Stimulated activated effector memory CD8-positive, alpha-beta T cell treated with anti-CD3 and anti-CD28 coated beads, Interleukin-12 subunit alpha, Interleukin-12 subunit beta, amount 100 ng/mL, for 72 hours (primary cell): ENCODE data around the gene FLOT2.
A peak's percentile ranks its signal among the peaks of the same experiment; 100 is the strongest.
"Not testable (repeated sequence)": the region's sequence is repeated elsewhere in the genome, so short reads cannot be mapped to it uniquely, and the experiment has no call there.

Experiments
- ATAC-seq: fragments of 150-1000 bp; cut with Tn5 transposase; 2 replicates; pipeline ENCODE4 v1.10.0; 2021
- DNase-seq, 2 donors: peaks; one replicate each; pipeline ENCODE4 v3.0.0; 2021 to 2022; ENCODE audit warnings: low spot score in 2 of 2
- H3K27ac Mint-ChIP-seq: one replicate; pipeline ENCODE4 v1.8.0; 2022; ENCODE audit warnings: mild to moderate bottlenecking, mixed read lengths
- H3K36me3 Mint-ChIP-seq: one replicate; pipeline ENCODE4 v1.8.0; 2022; ENCODE audit warnings: mild to moderate bottlenecking, mixed read lengths
- H3K4me1 Mint-ChIP-seq: one replicate; pipeline ENCODE4 v1.8.0; 2022; ENCODE audit warnings: mixed read lengths
- H3K4me3 Mint-ChIP-seq: one replicate; pipeline ENCODE4 v1.8.0; 2022; ENCODE audit warnings: mild to moderate bottlenecking, mixed read lengths
- H3K9me3 Mint-ChIP-seq: one replicate; pipeline ENCODE4 v1.8.0; 2022; ENCODE audit warnings: mixed read lengths

The FLOT2 gene, protein sequence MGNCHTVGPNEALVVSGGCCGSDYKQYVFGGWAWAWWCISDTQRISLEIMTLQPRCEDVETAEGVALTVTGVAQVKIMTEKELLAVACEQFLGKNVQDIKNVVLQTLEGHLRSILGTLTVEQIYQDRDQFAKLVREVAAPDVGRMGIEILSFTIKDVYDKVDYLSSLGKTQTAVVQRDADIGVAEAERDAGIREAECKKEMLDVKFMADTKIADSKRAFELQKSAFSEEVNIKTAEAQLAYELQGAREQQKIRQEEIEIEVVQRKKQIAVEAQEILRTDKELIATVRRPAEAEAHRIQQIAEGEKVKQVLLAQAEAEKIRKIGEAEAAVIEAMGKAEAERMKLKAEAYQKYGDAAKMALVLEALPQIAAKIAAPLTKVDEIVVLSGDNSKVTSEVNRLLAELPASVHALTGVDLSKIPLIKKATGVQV

DNA sequence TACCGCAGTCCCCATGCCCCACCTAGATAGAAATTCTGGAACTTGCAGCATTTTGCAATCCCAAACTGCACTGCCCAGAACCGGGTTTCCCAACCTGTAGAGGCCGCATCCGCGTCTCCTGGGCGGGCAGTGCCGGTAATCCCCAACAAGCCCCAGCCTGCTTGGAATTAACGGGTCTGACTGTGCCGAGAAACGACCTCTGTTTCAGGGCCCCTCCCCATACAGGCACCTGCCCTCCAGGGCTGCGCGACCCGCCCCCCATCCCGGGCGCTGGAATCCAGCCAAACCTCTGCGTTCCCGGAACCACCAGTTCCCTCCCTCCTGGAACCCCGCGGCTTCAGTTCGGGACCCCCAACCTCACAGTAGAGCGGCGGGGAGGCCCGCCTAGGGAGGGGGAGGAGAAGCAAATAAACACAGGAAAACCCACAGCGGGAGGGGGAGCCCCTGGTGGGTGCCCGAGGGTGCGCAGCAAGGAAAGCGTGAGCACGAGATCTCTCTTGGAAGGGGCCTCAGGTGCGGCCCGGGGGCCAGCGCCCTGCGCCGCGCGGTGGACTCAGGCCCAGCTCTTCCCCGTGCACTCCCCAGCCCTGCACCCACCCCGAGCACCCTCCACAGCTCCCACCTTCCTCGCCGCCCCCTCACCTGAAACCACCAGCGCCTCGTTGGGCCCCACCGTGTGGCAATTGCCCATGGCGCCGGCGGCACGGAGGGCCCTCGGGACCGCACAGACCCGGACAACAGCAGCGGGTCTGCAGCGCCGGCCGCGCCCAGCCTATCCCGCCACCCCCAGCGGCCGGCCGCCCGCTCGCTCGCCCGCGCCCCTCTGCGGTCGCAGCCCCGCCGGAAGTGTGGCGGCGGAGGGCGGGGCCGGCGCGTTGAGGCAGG lies at the start of gene FLOT2:
Gene FLOT2 (minus strand): TSS at position 850 of the 885 bp plus-strand sequence. CDS start 159 bp downstream, at position 691.
- peak; percentile 76 for ATAC-seq
- peaks cover 72% of the 10 kb centered on the region for H3K36me3 Mint-ChIP-seq

DNA sequence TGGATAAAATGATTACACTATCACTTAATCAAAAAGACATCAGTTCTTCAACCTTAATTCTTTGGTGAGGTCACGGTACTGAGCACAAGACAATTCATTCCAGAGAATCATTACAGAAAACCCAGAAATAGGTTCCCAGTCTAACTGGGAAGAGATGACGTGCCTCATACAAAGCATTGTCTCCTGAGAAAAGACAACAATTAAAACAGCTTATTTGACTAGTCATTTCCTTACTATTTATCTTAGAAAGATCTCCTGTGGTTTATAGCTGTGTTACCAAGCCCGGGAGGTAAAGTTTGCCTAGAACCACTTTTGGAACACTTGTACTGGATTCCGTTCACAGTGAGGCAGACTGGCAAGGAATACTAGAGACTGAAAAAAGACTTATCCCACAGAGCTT lies 48.7 kb upstream of the FLOT2 start:
- H3K4me3 Mint-ChIP-seq = no peak overlapping the region
- H3K36me3 Mint-ChIP-seq = peaks cover 91% of the 10 kb centered on the region

More for the DNA sequence above, at the start of gene FLOT2:
- Mint-ChIP-seq H3K4me1 (peaks cover 70% of the 10 kb centered on the region), H3K27ac (peak within 1 kb of the TSS; percentile 97), H3K4me3 (peak within 1 kb of the TSS; percentile 95), H3K9me3 (no peaks in the 10 kb centered on the region)
- DNase-seq = peak; percentile 46 to 79

DNA sequence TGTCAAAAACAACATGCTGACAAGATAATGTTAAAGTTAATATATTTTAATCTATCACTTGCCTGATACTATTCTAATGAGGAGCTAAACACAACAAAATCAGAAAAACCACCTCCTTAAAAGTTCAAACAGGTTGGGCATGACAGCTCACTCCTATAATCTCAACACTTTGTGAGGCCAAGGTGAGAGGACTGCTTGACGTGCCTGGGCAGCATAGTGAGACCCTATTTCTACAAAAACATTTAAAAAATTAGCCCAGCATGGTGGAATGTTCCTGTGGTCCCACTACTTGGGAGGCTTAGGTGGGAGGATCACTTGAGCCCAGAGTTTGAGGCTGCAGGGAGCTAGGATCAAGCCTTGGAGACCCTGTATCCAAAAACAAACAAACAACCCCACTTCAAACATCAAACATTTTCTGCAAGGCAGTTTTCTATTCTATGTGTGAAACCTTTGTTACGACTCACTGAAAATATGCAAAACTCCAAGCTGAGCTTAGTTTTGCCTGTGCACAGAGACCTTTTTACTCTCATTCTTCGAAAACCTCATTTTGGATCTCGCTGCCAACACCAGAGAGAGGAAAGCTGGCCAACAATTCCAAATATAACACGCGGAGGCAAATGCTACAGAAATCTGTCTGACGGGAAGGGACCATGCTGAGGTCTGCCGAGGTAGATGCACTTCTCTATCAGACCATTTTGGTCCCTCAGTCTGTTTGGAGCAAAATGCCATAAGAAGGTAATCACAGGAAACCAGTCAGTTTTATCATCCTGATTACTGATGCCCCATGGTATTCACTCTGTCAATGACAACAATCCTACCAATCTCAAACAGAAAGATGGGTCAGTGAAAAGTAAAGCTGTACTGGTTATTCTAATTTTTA lies 47.6 kb upstream of the FLOT2 start:
- DNase-seq (no peak), ATAC-seq (no peak)
- peaks cover 94% of the 10 kb centered on the region for H3K36me3 Mint-ChIP-seq
- H3K4me1 Mint-ChIP-seq = peaks cover 64% of the 10 kb centered on the region
- H3K4me3 Mint-ChIP-seq = no peak overlapping the region
- no peaks in the 10 kb centered on the region for H3K9me3 Mint-ChIP-seq
- peak overlapping the region; percentile 90 for H3K27ac Mint-ChIP-seq

More for the DNA sequence above, 48.7 kb upstream of the FLOT2 start:
- H3K9me3 Mint-ChIP-seq = no peaks in the 10 kb centered on the region
- H3K27ac Mint-ChIP-seq = peak overlapping the region; percentile 90
- H3K4me1 Mint-ChIP-seq = peaks cover 56% of the 10 kb centered on the region
- ATAC-seq = peak; percentile 46
- DNase-seq = no peak

DNA sequence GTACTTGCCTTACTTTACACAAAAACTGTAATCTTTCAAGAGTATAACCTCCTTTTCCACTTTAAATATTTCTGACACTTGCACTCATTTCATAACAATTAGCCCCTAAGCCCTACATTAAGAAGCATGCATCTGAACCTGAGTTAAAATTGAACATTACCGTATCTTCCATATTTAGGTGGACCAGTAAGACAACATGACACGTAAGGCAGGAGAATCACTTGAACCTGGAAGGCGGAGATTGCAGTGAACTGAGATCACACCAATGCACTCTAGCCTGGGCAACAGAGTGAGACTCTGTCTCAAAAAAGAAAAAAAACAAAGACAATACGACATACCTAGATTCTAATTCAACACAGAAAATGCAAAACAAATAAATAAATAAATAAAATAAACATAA lies 46.8 kb upstream of the FLOT2 start:
- peaks cover 69% of the 10 kb centered on the region for H3K4me1 Mint-ChIP-seq
- no peaks in the 10 kb centered on the region for H3K9me3 Mint-ChIP-seq
- H3K36me3 Mint-ChIP-seq = peaks cover 93% of the 10 kb centered on the region
- no peak for DNase-seq
- H3K4me3 Mint-ChIP-seq = no peak overlapping the region
- no peak for ATAC-seq
- H3K27ac Mint-ChIP-seq = no peak overlapping the region

DNA sequence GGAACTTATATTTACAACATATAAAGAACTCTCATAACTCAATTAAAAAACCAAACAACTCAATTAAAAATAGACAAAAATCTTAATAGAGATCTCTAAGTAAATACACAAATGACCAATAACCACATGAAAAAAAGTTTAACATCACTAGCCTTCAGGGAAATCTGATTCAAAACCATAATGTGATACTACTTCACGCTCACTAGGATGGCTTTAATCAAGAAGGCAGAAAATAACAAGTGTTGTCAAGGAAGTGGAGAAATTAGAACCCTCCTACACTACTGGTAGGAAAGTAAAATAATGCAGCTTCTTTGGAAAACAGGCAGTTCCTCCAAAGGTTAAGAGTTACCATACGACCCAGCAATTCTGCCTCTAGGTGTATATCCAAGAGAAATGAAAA lies 45.4 kb upstream of the FLOT2 start:
- peaks cover 76% of the 10 kb centered on the region for H3K4me1 Mint-ChIP-seq
- DNase-seq (no peak), ATAC-seq (no peak)
- peaks cover 82% of the 10 kb centered on the region for H3K36me3 Mint-ChIP-seq
- no peak overlapping the region for H3K4me3 Mint-ChIP-seq
- no peaks in the 10 kb centered on the region for H3K9me3 Mint-ChIP-seq
- peak overlapping the region; percentile 48 for H3K27ac Mint-ChIP-seq

DNA sequence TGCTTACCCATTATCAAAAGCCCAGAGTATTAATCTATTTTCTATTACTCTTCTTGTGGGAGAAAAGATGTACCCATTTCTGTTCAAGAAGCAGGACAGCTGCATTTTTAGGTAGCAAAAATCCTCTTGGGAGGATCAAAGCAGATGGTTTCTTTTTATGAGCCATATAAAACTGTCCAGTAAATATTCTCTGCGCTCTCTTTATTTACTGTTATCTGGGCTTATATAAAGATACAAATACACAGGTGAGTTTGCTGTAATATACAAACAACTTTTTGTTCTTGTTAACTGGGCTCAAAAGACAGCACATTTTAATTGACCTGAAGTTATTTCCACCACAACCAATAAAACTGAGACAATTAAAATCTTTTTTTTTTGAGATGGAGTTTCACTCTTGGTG lies 43.7 kb upstream of the FLOT2 start:
- ATAC-seq (no peak), DNase-seq (no peak)
- no peak overlapping the region for H3K4me3 Mint-ChIP-seq
- no peaks in the 10 kb centered on the region for H3K9me3 Mint-ChIP-seq
- peaks cover 68% of the 10 kb centered on the region for H3K36me3 Mint-ChIP-seq
- H3K27ac Mint-ChIP-seq = peak overlapping the region; percentile 32
- H3K4me1 Mint-ChIP-seq = peaks cover 73% of the 10 kb centered on the region

DNA sequence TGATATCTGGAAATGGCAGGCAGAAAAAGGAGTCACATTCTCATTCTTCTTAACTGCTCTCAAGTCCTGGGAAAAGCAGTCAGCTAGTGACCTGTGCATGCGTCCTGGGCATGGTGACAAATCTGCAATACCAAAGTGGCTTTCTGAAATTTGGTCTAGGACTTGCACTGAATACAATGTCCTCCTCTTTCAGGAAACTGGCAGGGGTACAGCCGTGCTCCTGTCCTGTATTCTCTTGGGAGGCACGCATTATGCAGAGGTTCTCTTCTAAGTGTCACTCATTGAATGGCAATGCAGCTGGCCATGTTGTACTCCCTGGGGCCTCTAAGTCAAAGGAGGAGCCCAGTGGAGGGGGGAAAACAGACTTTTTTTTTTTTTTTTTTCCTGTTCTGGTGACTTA lies 43.1 kb upstream of the FLOT2 start:
- ATAC-seq (no peak), DNase-seq (no peak)
- Mint-ChIP-seq H3K4me3 (no peak overlapping the region), H3K36me3 (peaks cover 67% of the 10 kb centered on the region), H3K27ac (no peak overlapping the region), H3K9me3 (no peaks in the 10 kb centered on the region), H3K4me1 (peaks cover 73% of the 10 kb centered on the region)

DNA sequence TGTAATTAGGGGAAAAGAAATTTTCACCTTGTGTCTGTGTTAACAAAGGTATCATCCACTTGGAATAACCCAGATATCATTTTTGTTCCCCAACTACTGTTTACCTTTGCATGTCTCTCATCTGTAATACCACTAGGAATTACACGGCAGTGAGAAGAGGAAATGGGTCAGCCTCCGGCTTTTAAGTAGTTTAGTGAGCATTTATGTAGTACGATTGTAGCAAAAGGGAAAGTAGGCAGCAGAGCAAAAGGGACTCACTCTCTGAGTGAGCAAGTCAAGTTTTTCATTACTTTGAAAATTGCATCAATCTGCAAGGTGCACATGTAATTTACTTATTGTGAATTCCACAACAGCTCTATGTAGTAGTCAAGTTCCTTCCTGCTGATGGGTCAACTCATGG lies 42.6 kb upstream of the FLOT2 start:
- ATAC-seq (peak; percentile 36), DNase-seq (no peak)
- peaks cover 62% of the 10 kb centered on the region for H3K36me3 Mint-ChIP-seq
- no peak overlapping the region for H3K4me3 Mint-ChIP-seq
- no peak overlapping the region for H3K27ac Mint-ChIP-seq
- H3K4me1 Mint-ChIP-seq = peaks cover 69% of the 10 kb centered on the region
- no peaks in the 10 kb centered on the region for H3K9me3 Mint-ChIP-seq

DNA sequence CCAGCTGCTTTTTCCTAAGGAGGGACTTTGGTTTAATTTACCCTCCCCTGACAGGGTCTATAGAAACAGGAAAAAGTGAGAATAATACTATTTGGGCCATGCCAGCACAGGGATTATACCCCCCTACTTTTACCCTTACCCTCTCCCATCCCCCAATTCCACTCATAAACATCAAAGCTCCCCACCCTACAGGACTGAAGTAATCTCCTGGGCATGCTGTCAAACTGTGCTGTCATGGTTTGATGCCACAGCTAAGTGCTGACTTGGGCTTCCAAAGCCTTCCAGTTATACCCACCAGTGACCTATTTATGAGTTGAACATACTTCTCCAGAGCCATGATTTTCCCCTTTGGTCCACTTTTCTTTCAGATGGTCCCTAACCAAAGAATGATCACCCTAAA lies 41.0 kb upstream of the FLOT2 start:
- peak overlapping the region; percentile 30 for H3K27ac Mint-ChIP-seq
- DNase-seq = no peak
- peaks cover 59% of the 10 kb centered on the region for H3K36me3 Mint-ChIP-seq
- no peak overlapping the region for H3K4me3 Mint-ChIP-seq
- no peaks in the 10 kb centered on the region for H3K9me3 Mint-ChIP-seq
- ATAC-seq = no peak
- H3K4me1 Mint-ChIP-seq = peaks cover 63% of the 10 kb centered on the region

DNA sequence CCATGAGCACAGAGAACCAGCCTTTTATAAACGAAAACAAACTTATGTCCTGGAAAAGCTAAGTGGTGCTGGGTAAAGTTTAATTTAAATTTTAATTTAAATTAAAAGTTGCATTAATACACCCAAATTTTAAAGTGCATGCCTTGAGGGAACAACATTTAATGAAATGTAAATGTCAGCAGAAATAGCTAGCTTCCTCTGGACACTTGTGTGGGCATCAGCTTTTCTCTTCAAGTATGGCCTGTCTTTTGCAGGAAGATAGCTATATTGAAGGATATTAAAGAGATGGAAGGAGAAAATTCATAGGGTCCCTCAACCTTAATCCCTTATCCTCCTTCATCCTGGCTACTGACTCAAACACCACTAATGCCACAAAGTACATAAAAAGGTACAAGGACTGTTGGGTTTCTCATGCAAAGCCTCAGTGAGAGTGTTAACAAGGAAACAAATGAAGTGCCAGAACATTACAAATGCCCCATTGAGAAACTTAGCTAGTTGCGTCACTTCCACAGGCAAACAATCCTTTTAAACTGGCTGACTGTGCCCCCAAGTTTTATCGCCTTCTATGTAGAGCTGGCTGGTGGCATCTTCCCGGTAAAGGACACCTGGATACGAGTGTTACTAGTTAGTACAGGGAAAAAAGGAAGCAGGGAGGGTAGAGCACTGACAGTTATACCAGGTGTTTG lies 39.7 kb upstream of the FLOT2 start:
- peak overlapping the region; percentile 29 for H3K27ac Mint-ChIP-seq

DNA sequence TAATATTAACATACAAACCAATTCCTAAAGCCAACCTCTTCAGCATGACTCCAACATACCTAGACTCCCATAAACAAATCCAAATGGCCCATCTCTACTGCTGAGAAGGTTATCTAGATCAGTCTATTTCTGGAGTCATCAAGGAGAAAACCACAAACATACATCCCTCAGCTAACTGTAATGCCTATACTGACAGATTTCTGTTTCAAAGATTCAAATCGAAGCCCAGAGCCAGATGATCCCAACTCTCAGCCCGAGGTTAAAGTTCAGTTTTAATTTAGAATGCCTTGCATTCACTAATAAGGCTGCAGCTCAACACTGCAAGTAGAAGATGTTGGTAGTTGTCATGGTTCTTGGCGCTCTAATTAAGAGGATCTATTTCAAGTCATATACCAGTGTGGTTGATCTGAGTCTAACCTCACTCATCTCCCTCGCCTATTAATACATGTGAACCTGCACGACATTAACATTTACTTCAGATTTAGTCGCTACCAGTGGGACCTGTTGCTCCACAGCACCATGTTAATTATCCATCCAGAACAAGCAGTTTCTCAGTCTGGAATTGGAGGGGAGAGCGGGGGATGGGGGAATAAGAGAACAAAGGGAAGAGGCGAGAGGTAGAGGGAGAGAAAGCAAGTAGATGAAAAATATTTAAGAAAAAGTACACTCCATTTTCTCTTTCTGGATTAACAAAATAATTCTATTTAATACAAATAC lies 38.4 kb upstream of the FLOT2 start:
- no peak for DNase-seq
- Mint-ChIP-seq H3K4me3 (no peak overlapping the region), H3K9me3 (no peaks in the 10 kb centered on the region), H3K4me1 (peaks cover 53% of the 10 kb centered on the region), H3K36me3 (peaks cover 43% of the 10 kb centered on the region), H3K27ac (no peak overlapping the region)
- ATAC-seq = no peak

More for the DNA sequence above, 39.7 kb upstream of the FLOT2 start:
- Mint-ChIP-seq H3K4me3 (no peak overlapping the region), H3K4me1 (peaks cover 60% of the 10 kb centered on the region), H3K9me3 (no peaks in the 10 kb centered on the region), H3K36me3 (peaks cover 46% of the 10 kb centered on the region)
- ATAC-seq (no peak), DNase-seq (no peak)

DNA sequence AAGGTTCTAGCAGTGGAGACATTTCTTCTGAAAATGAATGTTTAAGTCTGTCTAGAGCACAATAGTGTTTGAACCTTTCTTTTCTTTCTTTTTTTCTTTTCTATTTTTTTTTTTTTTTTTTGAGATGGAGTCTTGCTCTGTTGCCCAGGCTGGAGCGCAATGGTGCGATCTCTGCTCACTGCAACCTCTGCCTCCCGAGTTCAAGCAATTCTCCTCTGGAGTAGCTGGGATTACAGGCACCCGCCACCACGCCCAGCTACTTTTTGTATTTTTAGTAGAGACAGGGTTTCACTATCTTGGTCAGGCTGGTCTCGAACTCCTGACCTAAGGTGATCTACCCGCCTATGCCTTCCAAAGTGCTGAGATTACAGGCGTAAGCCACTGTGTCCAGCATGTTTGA lies 37.0 kb upstream of the FLOT2 start:
- H3K9me3 Mint-ChIP-seq, ATAC-seq, H3K27ac Mint-ChIP-seq, DNase-seq, H3K4me3 Mint-ChIP-seq: not testable (repeated sequence)
- Mint-ChIP-seq H3K4me1 (peaks cover 49% of the 10 kb centered on the region), H3K36me3 (peaks cover 34% of the 10 kb centered on the region)

DNA sequence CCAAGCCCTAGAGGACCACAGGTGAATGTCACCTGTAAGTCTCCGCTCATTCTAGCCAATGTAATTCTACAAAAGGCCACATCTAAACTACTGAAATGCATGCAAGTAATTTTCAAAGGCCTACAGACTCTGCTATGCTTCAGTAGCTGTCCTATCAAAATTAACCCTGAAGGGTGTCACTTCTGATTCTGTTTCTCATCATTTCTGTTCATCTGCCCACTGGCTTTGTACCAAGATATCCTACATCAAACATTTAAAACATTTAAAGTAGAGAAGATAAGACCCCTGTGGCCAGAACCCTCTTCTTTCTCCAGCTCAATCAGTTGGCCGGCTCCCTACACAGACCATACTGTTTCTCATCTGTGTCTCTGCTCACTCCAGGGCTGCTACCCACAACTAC lies 32.3 kb upstream of the FLOT2 start:
- DNase-seq = no peak
- Mint-ChIP-seq H3K9me3 (no peaks in the 10 kb centered on the region), H3K27ac (peak overlapping the region; percentile 36), H3K4me3 (no peak overlapping the region), H3K36me3 (peaks cover 55% of the 10 kb centered on the region), H3K4me1 (peaks cover 53% of the 10 kb centered on the region)
- ATAC-seq = no peak

DNA sequence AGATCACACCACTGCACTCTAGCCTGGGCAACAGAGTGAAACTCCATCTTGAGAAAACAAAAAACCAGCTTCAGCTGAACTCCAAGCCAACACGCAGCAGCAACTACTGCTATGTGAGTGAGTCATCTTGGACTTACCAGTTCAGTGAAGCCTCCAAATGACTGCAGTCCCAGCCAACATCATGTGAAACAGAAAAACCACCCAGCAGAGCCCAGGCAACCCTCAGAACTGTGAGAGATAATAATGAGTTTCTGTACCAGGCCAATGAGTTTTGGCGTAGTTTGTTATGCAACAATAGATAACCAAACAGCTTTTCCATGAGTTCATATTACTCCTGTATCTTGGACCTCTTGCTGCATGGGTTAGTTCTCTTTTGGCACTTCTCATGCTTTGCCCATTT lies 30.5 kb upstream of the FLOT2 start:
- H3K9me3 Mint-ChIP-seq = no peaks in the 10 kb centered on the region
- peak overlapping the region; percentile 60 for H3K27ac Mint-ChIP-seq
- peaks cover 59% of the 10 kb centered on the region for H3K4me1 Mint-ChIP-seq
- ATAC-seq (peak; percentile 92), DNase-seq (no peak)
- no peak overlapping the region for H3K4me3 Mint-ChIP-seq
- H3K36me3 Mint-ChIP-seq = peaks cover 63% of the 10 kb centered on the region
